Measurements from ENCODE around the gene HGD. TPM values are rescaled to one million over a fixed set of nuclear protein-coding genes. Genes with fewer than 3 reads are reported as not detected.

The HGD gene
- total and polyA plus RNA-seq, 7 experiments from 2014 or later, result 0.44 to 4.9 (median 2.6) TPM; not detected in 2

- Histone ChIP-seq H3K4me1 (ENCODE audit: control insufficient read depth in 2 of 2, insufficient read depth in 2 of 2, low read length in 2 of 2) (no peaks in the 10 kb centered on the region), H3K4me3 (ENCODE audit: low read length) (no peak overlapping the region), H3K9me3 (ENCODE audit: control insufficient read depth in 2 of 3, low read length in 3 of 3) (peaks cover 0 to 5% (median 0%) of the 10 kb centered on the region in 3 experiments), H3K27ac (ENCODE audit: low read depth, low read length) (no peak overlapping the region), H3K36me3 (ENCODE audit: control insufficient read depth in 2 of 3, insufficient read depth in 3 of 3, low read length in 3 of 3) (no peaks in the 10 kb centered on the region), H3K27me3 (ENCODE audit: control insufficient read depth in 2 of 2, insufficient read depth in 2 of 2, low read length in 2 of 2) (no peaks in the 10 kb centered on the region)
- intact Hi-C loops (cut with micrococcal nuclease), result no loop called here
- peaks cover 2 to 13% (median 9%) of the 10 kb centered on the region in 5 donors for H3K27me3 Mint-ChIP-seq
- ChIA-PET POLR2A (no interaction called here), CTCF (no interaction called here)
- peaks cover 0 to 2% (median 0%) of the 10 kb centered on the region in 7 donors for H3K4me1 Mint-ChIP-seq
- H3K36me3 Mint-ChIP-seq, result peaks cover 0 to 17% (median 12%) of the 10 kb centered on the region in 5 donors
- ATAC-seq, result no peak
- H3K27ac Mint-ChIP-seq, result no peak overlapping the region
- no peak for DNase-seq
- no peak overlapping the region for H3K4me3 Mint-ChIP-seq
- H3K9me3 Mint-ChIP-seq, result peaks cover 2 to 27% (median 6%) of the 10 kb centered on the region in 11 donors
Measured at GRCh38 chr3:120673116-120673515, 8.9 kb downstream of the HGD start.

- H3K27ac Mint-ChIP-seq, result no peak overlapping the region
- DNase-seq (no peak), ATAC-seq (no peak)
- Histone ChIP-seq H3K27ac (ENCODE audit: low read depth, low read length) (no peak overlapping the region), H3K9me3 (ENCODE audit: control insufficient read depth in 2 of 3, low read length in 3 of 3) (no peaks in the 10 kb centered on the region), H3K27me3 (ENCODE audit: control insufficient read depth in 2 of 2, insufficient read depth in 2 of 2, low read length in 2 of 2) (no peaks in the 10 kb centered on the region), H3K36me3 (ENCODE audit: control insufficient read depth in 2 of 3, insufficient read depth in 3 of 3, low read length in 3 of 3) (no peaks in the 10 kb centered on the region), H3K4me1 (ENCODE audit: control insufficient read depth in 2 of 2, insufficient read depth in 2 of 2, low read length in 2 of 2) (no peaks in the 10 kb centered on the region), H3K4me3 (ENCODE audit: low read length) (no peak overlapping the region)
- no peak overlapping the region for H3K4me3 Mint-ChIP-seq
- peaks cover 0 to 4% (median 2%) of the 10 kb centered on the region in 5 donors for H3K27me3 Mint-ChIP-seq
- H3K4me1 Mint-ChIP-seq, result peaks cover 0 to 2% (median 0%) of the 10 kb centered on the region in 7 donors
- ChIA-PET CTCF (no interaction called here), POLR2A (no interaction called here)
- intact Hi-C loops (cut with micrococcal nuclease), result no loop called here
- peaks cover 0 to 16% (median 6%) of the 10 kb centered on the region in 5 donors for H3K36me3 Mint-ChIP-seq
- H3K9me3 Mint-ChIP-seq, result peaks cover 0 to 2% (median 0%) of the 10 kb centered on the region in 11 donors
Measured at GRCh38 chr3:120670576-120670975, 11.5 kb downstream of the HGD start.

GRCh38 chr3:120664926-120665325 lies 17.1 kb downstream of the HGD start:
- ATAC-seq (no peak), DNase-seq (no peak)
- Mint-ChIP-seq H3K4me1 (peaks cover 0 to 5% (median 0%) of the 10 kb centered on the region in 7 donors), H3K9me3 (peaks cover 0 to 4% (median 0%) of the 10 kb centered on the region in 11 donors), H3K36me3 (peaks cover 0 to 17% (median 6%) of the 10 kb centered on the region in 5 donors), H3K27ac (no peak overlapping the region), H3K4me3 (no peak overlapping the region), H3K27me3 (peaks cover 4 to 19% (median 8%) of the 10 kb centered on the region in 5 donors)
- Histone ChIP-seq H3K27me3 (ENCODE audit: control insufficient read depth in 2 of 2, insufficient read depth in 2 of 2, low read length in 2 of 2) (no peaks in the 10 kb centered on the region), H3K4me1 (ENCODE audit: control insufficient read depth in 2 of 2, insufficient read depth in 2 of 2, low read length in 2 of 2) (no peaks in the 10 kb centered on the region), H3K4me3 (ENCODE audit: low read length) (no peak overlapping the region), H3K36me3 (ENCODE audit: control insufficient read depth in 2 of 3, insufficient read depth in 3 of 3, low read length in 3 of 3) (no peaks in the 10 kb centered on the region), H3K27ac (ENCODE audit: low read depth, low read length) (no peak overlapping the region), H3K9me3 (ENCODE audit: control insufficient read depth in 2 of 3, low read length in 3 of 3) (no peaks in the 10 kb centered on the region)
- intact Hi-C loops (cut with micrococcal nuclease), result no loop called here
- ChIA-PET POLR2A (no interaction called here), CTCF (no interaction called here)

GRCh38 chr3:120661945-120662344 lies 20.1 kb downstream of the HGD start:
- Histone ChIP-seq H3K4me1 (ENCODE audit: control insufficient read depth in 2 of 2, insufficient read depth in 2 of 2, low read length in 2 of 2) (no peaks in the 10 kb centered on the region), H3K4me3 (ENCODE audit: low read length) (no peak overlapping the region), H3K27me3 (ENCODE audit: control insufficient read depth in 2 of 2, insufficient read depth in 2 of 2, low read length in 2 of 2) (no peaks in the 10 kb centered on the region), H3K36me3 (ENCODE audit: control insufficient read depth in 2 of 3, insufficient read depth in 3 of 3, low read length in 3 of 3) (no peaks in the 10 kb centered on the region), H3K27ac (ENCODE audit: low read depth, low read length) (no peak overlapping the region), H3K9me3 (ENCODE audit: control insufficient read depth in 2 of 3, low read length in 3 of 3) (no peaks in the 10 kb centered on the region)
- Mint-ChIP-seq H3K27ac (no peak overlapping the region), H3K36me3 (peaks cover 0 to 23% (median 12%) of the 10 kb centered on the region in 5 donors), H3K27me3 (peaks cover 4 to 19% (median 8%) of the 10 kb centered on the region in 5 donors), H3K9me3 (peaks cover 0 to 10% (median 0%) of the 10 kb centered on the region in 11 donors), H3K4me1 (peaks cover 0 to 3% (median 0%) of the 10 kb centered on the region in 7 donors), H3K4me3 (no peak overlapping the region)
- ATAC-seq (no peak), DNase-seq (no peak)
- ChIA-PET POLR2A (interaction anchor here (2.0 kb wide), 1 partner anchor 66 kb away, joined by 4 read pairs; the partner anchor contains the start of gene NDUFB4), CTCF (no interaction called here)
- intact Hi-C loops (cut with micrococcal nuclease), result no loop called here

GRCh38 chr3:120661106-120661905 lies 20.7 kb downstream of the HGD start:
- no peaks in the 10 kb centered on the region for H3K9me3 ChIP-seq (ENCODE audit: control insufficient read depth in 2 of 3, low read length in 3 of 3)
- CTCF ChIA-PET, result no interaction called here
- H3K4me1 Mint-ChIP-seq, result peaks cover 0 to 3% (median 0%) of the 10 kb centered on the region in 7 donors
- H3K4me3 ChIP-seq (ENCODE audit: low read length), result no peak overlapping the region
- ATAC-seq (no peak), DNase-seq (no peak)
- POLR2A ChIA-PET, result interaction anchor here (2.0 kb wide), 1 partner anchor 65 kb away, joined by 4 read pairs; the partner anchor contains the start of gene NDUFB4
- intact Hi-C loops (cut with micrococcal nuclease), result no loop called here
- H3K27me3 Mint-ChIP-seq, result peaks cover 4 to 19% (median 8%) of the 10 kb centered on the region in 5 donors
- H3K27ac Mint-ChIP-seq, result no peak overlapping the region
- H3K36me3 Mint-ChIP-seq, result peaks cover 0 to 25% (median 15%) of the 10 kb centered on the region in 5 donors
- H3K36me3 ChIP-seq (ENCODE audit: control insufficient read depth in 2 of 3, insufficient read depth in 3 of 3, low read length in 3 of 3), result no peaks in the 10 kb centered on the region
- H3K4me3 Mint-ChIP-seq, result no peak overlapping the region
- peaks cover 0 to 10% (median 0%) of the 10 kb centered on the region in 11 donors for H3K9me3 Mint-ChIP-seq
- H3K27ac ChIP-seq (ENCODE audit: low read depth, low read length), result no peak overlapping the region
- no peaks in the 10 kb centered on the region for H3K27me3 ChIP-seq (ENCODE audit: control insufficient read depth in 2 of 2, insufficient read depth in 2 of 2, low read length in 2 of 2)
- H3K4me1 ChIP-seq (ENCODE audit: control insufficient read depth in 2 of 2, insufficient read depth in 2 of 2, low read length in 2 of 2), result no peaks in the 10 kb centered on the region

GRCh38 chr3:120659834-120660233 lies 22.2 kb downstream of the HGD start:
- POLR2A ChIA-PET, result no interaction called here
- no peak overlapping the region for H3K4me3 Mint-ChIP-seq
- ATAC-seq, result no peak

More at GRCh38 chr3:120659834-120660233, 22.2 kb downstream of the HGD start:
- Histone ChIP-seq H3K9me3 (ENCODE audit: control insufficient read depth in 2 of 3, low read length in 3 of 3) (no peaks in the 10 kb centered on the region), H3K27ac (ENCODE audit: low read depth, low read length) (no peak overlapping the region), H3K4me3 (ENCODE audit: low read length) (no peak overlapping the region), H3K27me3 (ENCODE audit: control insufficient read depth in 2 of 2, insufficient read depth in 2 of 2, low read length in 2 of 2) (no peaks in the 10 kb centered on the region), H3K36me3 (ENCODE audit: control insufficient read depth in 2 of 3, insufficient read depth in 3 of 3, low read length in 3 of 3) (no peaks in the 10 kb centered on the region), H3K4me1 (ENCODE audit: control insufficient read depth in 2 of 2, insufficient read depth in 2 of 2, low read length in 2 of 2) (no peaks in the 10 kb centered on the region)
- no peak for DNase-seq
- H3K27me3 Mint-ChIP-seq, result peaks cover 4 to 15% (median 7%) of the 10 kb centered on the region in 5 donors
- intact Hi-C loops (cut with micrococcal nuclease), result no loop called here
- CTCF ChIA-PET, result no interaction called here
- H3K4me1 Mint-ChIP-seq, result peaks cover 0 to 3% (median 0%) of the 10 kb centered on the region in 7 donors
- no peak overlapping the region for H3K27ac Mint-ChIP-seq
- peaks cover 0 to 29% (median 12%) of the 10 kb centered on the region in 5 donors for H3K36me3 Mint-ChIP-seq
- H3K9me3 Mint-ChIP-seq, result peaks cover 0 to 10% (median 0%) of the 10 kb centered on the region in 11 donors
